NCI-H128 (cell line): ENCODE data around the gene KCNN3.

Experiments used
- DNase-seq: peaks from one replicate; lab custom pipeline; 2025; ENCODE audit not compliant: unreplicated experiment; lab: John Stamatoyannopoulos, UW

The KCNN3 gene

DNA sequence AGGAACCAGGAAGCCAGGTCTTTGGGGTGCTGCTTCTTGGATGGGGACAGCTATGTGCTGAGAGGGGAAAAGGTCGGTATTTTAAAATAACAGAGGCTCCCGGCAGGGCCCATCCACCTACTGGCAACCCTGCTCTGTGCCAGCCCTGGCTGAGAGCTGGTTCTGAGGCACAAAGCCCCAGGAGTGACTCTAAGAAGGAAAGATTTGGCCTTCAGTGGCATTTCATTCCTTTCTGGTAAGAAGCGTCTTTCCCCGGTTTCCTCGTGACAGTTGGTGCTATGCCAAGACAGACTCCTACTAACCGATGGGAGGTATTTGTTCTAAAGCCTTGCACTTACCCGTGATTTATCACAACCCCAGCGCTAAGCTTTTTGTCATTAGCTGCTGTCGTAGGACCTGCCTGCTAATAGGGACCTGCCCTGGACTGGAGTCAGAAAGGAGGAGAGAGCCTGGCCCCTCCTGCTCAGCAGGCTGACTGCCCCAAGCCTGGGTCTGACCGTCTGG, 139.0 kb downstream of the KCNN3 start:
- DNase-seq: no peak

DNA sequence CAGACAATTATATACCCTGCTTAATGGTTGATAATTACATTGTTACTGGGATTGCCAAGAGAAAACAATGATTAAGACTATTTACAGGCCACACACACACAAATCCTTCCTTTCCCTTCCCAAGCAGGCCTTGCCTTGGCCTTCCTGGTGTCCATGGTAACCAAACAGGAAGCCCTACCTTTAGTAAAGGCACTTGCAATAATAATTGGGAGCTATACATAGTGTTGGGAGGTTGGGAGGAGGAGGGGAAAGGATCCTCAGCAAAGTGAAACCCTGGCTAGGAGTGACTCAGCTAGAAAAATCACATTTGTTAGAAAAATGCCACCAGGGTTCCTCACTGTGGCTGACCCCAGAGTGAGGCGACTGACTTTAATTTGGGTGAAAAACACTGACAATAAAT, 139.8 kb downstream of the KCNN3 start:
- DNase-seq: no peak

DNA sequence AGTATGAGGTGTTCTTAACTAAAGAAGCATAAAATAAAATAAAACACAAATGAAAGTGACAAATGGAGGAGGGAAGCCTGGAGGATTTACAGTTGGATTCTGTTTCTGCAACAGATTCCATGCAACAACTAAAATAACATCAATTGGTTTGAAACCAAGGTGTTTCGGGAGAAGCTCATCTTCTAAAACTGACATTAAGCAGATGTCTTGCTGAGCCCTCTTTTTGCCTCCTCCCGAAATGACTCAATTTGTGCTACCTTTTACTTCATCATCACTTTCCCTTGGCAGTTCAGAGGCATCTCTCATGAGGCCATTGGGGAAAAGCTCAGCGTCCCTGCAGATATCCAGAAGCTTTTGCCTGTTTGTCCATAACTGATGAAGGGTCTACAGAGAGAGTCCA, 140.5 kb downstream of the KCNN3 start:
- DNase-seq: no peak

DNA sequence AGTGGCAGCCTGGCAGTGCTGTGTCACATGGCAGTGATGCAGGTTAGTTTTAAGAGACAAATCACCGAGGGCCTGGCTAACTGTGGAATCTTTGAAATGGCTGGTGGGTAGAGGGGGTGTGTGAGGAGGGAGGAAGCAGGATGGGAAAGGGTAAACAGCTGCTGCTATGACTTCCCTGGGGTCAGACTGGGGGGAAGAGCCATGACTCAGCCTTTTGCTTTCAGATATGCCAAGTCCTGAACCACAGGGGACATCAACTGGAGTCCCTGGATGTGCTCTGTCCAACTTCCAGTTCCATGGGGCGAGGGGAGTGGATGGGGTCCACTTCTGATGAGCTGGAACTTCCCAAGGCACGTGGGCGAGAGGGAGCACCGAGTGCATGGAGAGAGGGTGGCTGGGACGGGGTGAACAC, 141.0 kb downstream of the KCNN3 start:
- DNase-seq: no peak

- DNase-seq: no peak
Measured at GRCh38 chr1:154726896-154727753, 143.0 kb downstream of the KCNN3 start.

DNA sequence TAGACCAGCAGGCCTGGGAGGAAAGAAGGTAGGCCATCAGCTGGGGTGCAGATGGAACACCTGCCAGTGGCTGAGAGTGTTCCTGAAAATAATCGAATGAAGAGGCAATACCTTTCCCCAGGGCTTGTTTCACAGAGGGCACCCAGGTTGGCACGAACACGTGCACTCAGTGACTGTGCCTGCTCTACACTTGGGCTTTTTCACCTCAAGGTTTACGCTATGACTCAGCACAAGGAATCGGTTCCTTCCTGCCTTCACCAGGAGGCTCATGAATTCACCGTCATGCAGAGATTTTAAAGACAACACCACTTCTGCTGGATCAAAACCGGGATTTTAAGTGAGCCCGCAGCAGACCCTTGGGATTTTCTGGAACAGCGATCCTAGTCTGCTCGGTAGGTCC, 143.6 kb downstream of the KCNN3 start:
- DNase-seq: no peak

- DNase-seq: no peak
Measured at GRCh38 chr1:154725865-154726264, 144.2 kb downstream of the KCNN3 start.

- DNase-seq: no peak
Measured at GRCh38 chr1:154720328-154721297, 149.5 kb downstream of the KCNN3 start.

- DNase-seq: no peak
Measured at GRCh38 chr1:154719586-154720327, 150.3 kb downstream of the KCNN3 start.

DNA sequence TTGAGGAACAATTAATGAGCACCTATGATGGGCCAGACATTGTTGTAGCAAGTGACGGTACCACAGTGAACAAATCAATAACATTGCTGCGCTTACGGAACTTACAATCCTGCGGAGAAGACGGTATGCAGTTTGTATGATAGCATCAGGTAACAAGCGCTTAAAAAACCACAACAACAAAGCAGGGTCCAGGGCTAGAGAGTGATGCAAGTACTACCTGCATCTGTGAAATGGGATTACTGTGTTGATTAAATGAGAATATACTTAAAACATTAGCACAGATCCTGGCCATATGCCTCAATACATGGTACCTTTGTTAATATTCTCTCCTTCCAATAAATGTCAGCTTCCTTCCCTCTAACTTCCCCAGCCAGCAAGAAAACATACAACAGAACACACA, 151.5 kb downstream of the KCNN3 start:
- no peak for DNase-seq

- DNase-seq: no peak
Measured at GRCh38 chr1:154717528-154717924, 152.6 kb downstream of the KCNN3 start.

GRCh38 chr1:154716614-154717527, 153.2 kb downstream of the KCNN3 start:
- no peak for DNase-seq

DNA sequence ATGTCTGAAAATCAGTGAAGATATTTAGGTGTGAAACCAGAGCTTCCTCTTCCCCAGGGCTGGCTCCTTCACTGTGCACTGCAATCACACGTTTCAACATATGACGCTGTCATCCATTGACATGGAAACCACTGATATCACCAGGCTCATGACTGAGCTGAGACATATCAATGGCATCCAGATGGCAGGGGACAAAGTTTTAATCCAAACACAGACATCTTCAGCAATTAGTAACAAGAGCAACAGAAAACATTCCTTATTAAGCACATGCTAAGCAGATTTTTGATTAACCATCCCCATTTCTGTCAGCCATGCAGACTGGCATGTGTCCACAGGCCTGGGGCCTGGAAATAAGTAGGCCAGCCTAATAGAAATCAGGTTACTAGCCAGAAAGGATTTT, 154.1 kb downstream of the KCNN3 start:
- DNase-seq: no peak

- no peak for DNase-seq
Measured at GRCh38 chr1:154715385-154715784, 154.7 kb downstream of the KCNN3 start.

DNA sequence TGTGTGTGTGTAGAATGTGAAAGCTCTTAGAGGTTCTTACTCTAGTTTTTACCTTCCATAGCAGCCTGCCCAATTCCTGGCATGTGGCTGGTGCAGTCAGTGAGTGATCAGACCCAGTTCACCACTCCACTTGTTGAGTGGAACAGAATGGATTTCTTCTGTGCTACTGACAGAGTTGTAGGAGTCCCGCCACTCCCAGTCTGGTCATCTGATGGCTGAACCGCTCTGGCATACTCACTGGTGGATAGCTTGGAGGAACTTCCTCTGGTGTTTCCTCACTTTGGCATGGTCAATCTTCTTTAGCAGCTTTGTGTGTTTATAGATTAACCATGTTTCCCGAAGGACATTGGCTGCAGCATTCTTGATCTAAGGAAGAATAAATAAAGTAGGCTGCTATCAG, 155.4 kb downstream of the KCNN3 start:
- DNase-seq: no peak

DNA sequence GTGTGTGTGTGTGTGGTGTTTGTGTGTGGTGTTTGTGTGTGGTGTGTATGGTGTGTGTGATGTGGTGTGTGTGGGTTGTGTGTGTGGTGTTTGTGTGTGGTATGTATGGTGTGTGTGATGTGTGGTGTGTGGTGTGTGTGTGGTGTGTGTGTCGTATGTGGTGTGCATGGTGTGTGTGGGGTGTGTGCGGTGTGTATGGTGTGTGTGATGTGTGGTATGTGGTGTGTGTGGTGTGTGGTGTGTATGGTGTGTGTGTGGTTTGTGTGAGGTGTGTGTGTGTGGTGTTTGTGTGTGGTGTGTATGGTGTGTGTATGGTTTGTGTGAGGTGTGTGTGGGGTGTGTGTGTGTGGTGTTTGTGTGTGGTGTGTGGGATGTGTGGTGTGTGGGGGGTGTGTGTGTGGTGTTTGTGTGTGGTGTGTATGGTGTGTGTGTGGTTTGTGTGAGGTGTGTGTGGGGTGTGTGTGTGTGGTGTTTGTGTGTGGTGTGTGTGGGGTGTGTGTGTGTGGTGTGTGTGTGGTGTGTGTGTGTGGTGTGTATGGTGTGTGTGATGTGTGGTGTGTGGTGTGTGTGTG, 155.9 kb downstream of the KCNN3 start:
- DNase-seq: no peak

DNA sequence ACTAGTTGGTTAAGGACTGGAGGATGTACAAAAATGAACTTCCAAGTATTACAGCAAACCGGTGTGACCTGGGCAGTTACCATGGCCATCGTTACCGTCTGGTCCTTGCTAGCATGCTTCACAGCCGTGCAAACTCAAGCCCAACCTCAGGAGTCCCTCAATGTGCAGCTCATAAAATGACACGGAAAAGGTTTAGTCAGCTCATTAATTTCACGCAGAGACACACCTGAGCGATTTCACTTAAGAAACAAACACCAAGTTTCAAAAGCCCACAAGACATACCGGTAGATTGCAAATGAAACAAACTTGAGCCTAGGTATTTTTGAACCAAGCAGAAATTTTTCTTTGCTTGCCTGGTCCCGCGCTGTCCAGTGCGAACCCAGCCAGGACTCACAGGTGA, 157.1 kb downstream of the KCNN3 start:
- no peak for DNase-seq

DNA sequence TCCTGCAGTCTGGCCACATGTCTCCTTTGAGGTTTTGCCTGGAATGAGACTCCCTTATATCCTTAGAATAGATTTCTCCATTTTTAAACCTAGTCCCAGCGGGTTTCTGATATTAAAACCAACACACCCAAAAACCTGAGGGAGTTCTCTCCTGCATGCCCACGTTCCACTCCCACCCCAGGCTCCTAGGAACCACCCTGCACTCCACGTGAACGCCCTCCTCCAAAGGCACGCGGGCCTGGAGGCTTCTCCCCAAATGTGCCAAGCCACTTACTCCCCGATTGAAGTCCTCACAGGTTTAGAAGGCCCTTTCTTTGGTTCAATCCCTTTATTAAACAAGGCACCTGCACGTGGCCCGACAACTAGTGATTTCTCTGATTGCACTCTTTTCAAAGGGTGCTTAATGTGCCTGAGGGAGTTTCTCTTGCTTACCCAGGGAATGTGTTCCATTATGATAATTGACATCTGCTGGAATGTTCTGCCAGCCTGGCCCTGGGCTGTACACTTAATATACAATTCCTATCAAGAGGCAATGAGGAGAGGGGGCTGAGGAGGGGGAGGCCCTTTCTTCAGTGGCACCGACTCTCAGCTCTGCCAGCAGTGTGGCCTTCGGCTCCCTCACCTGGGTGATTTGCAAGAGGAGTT, 157.8 kb downstream of the KCNN3 start:
- no peak for DNase-seq

DNA sequence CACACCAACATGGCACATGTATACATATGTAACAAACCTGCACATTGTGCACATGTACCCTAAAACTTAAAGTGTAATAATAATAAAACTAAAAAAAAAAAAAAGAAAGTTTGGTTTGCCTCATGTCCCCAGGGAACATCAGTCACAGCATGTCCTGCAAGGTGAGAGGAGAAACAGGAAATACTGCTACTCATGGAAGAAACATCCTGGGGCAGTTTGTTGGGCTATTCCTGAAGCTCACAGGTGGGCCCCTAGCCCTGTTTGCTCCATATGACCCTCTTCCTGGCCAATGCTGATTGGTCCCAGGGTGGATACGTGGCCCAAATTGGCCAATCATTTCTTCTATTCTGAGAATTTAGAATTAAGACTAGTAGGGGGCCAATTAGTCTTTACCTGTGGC, 158.7 kb downstream of the KCNN3 start:
- no peak for DNase-seq
